Mesenteric fat pad (tissue), 1 donor: ENCODE results near the gene XCR1. TPM values are rescaled to one million over a fixed set of nuclear protein-coding genes. Genes with fewer than 3 reads are reported as not detected.

Experiments used
- DNase-seq: peaks from one replicate; pipeline ENCODE4 v3.0.0-alpha.2; 2020; ENCODE audit warnings: low spot score
- total RNA-seq: library from RNA; stranded (reverse); fragmentation: NEBNext Ultra II Directional; extraction: Animal tissue kit (Norgen Biotek cat#: 25700); gene quantifications from one replicate; pipeline ENCODE4 v1.2.1, GENCODE V29; 2021
- donor health status: DM: yes; HTN: yes; CAD: no.

Gene XCR1
- total RNA-seq, 1 donor from 2014 or later: 0.16 TPM

DNA sequence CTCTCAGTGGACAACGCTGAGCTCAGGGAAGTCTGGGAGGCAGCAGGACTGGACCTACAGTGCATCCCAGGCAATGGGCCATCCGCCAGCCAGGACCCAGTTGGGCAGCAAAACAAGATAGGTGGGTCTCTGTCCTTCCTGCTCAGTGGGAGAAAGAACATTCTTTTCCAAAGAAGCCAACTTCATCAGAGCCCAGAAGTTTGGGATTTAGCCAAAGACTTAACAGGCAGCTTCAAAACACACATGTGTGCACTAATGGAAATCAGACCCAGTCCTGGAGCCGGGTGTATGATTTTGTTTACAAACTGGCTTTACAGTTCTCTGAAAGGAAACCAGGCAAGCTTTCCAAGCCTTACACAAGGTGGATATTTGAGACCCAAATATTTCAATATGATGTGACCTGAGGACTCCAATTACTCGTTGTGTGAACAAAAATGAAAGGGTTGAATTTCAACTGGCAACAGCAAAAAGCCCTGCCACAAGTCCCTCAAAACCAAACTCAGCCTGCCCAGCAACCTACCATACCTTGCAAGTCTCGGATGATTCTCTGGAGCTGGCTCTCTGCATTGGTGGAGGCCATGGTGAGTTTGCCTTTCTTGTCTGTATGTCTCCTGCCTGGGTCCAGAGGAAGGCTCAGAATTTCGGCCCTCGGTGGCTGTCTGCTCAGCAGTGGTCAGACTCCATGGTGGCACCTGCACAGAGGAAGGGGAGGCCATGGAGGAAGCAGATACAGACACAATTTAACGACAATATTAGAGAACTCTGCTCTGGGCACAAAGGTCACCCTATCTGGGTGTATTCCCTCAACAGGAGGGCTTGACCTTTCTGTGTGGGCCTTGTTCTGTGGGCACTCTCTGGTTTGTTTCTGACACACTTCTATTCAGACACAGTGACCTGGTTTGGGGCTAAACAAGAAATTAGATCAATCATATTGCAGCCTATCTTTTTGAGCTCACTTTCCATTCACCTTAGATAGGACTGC is 42.7 kb downstream of the XCR1 start:
- no peak for DNase-seq

GRCh38 chr3:45983770-45984169 is 43.5 kb downstream of the XCR1 start:
- DNase-seq: no peak

- DNase-seq: no peak
Observed at GRCh38 chr3:45981346-45982074, 45.8 kb downstream of the XCR1 start.

- no peak for DNase-seq
Observed at GRCh38 chr3:45980819-45981218, 46.5 kb downstream of the XCR1 start.

DNA sequence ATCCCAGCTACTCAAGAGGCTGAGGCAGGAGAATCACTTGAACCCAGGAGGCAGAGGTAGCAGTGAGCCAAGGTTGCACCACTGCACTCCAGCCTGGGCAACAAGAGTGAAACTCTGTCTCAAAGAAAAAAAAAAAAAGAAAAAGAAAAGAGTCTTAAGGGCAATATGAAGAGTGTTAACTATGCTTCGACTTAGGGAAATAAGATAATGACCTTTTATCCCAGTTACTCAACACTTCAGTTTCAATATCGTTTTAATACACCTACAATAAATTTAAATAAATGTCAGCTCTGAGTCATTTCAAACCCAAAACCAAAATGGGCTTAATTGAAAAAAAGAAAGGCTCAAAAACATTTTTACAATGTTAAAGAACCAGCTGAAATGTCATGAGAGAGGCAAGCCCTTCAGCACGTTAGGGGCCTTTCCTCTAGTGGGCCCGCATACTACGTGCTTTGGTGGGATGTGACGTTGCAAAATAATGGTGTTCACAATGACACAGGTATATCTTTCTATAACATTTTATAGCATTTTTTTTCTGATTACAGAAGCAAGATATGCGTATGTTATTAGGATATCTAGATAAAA is 47.0 kb downstream of the XCR1 start:
- no peak for DNase-seq

DNA sequence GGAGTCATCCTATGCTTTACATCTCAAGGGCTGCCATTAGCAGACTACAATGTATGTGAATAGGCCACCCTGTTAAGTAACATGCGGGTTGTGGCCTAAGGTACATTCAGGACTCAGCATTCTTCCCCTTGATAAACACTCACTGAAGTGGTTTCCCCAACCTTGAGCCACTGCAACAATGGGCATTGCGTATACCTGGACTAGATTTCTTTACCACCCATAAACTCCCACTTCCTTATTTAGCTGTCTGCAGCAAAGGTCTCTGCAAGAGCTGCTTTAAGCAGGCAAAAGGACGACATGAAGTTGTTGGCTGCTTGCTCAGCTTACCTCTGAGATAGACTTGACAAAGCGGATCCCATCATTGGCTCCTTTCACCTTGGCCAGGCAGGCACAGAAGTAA is 47.9 kb downstream of the XCR1 start:
- no peak for DNase-seq

DNA sequence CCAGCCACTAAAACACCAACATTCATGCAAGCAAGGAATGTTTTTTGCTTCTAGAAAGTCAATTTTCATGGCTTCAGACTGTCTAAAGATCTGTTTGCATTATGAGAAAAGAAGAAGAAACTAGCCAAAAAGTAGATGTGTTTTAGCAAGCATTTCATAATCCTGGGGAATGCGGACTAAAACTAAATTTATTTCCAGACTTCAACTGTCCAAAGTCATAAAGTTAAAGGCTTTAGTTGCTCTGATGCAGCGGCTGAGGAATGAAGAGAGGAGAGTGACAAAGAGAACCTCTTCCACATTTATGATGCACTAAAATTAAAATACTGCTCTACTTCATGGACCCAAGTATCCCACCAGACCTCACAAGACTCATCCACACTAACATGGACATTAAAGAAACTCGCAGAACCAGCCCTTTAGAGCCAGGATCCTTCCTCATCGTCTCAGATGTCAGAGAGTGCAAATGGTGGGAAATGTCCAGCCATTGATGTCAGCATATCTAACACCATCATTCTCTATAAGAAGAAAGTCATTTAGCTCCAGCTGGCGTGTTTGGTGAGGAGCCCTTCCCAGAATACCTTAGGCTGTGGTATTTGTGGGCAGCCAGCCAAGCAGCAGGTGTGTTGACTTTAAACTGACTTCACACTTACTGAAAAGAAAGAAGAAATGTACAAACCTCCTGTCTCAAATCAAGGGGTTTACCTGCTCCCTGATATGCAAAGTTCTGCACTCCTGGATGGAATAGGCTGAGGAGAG is 49.1 kb downstream of the XCR1 start:
- no peak for DNase-seq

DNA sequence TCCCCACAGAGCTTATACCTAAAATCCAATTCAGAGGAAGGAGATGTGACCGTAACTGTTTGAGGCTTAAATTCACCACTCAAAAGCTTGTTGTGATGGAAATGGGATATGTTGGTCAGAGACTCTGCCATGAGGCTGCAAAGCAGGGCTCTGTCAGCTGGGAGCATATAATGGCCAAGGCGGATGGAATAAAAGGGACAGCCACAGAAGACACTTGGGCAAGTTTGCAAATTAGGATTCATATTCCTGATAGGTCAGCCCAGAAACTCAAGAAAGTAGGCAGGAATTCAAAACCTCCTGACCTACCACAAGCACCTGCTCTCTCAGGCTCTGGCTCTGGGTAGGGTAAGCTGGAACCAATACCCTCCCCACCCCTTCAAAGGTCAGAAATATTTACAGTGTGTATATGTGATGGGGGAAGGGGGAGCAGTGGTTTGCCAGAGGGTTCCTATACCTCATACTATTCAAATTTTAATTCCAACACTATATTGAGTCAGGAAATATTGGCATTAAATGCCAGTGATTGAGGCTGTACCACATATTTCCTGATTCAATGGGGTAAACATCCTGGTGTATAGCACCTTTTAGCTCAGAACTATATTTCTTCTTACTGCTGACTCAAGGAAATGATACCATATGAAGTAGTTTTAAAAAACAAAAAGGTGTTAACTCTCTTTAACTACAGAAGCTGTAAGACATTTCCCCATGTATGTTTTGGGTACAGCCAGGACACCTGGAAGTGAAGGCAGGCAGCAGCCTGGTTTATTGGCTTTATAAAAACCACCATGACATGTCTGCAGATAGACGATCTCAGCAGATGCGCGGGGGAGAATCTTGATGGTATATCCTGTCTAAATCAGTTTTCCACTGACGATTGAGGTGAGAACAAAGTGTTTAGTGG is 50.8 kb downstream of the XCR1 start:
- no peak for DNase-seq

DNA sequence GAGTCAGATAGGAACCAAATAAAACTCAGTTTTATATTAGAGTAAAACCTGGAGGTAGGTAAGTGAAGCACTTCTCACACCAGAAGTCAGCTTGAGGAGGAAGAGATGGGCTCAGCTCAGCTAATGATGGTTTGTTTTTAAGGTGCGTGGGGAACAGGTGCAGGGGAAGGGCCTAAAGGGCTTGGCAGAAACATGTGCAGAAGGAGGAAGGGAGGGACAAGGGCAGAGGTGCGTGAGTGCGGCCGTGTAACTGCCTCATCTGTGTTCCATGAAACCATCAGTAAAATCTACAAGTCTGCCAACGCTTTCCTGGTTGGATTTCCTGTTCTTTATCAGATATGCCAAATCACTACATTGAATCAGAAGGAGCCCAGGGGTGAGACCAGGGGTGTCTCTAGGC is 51.6 kb downstream of the XCR1 start:
- DNase-seq: no peak

DNA sequence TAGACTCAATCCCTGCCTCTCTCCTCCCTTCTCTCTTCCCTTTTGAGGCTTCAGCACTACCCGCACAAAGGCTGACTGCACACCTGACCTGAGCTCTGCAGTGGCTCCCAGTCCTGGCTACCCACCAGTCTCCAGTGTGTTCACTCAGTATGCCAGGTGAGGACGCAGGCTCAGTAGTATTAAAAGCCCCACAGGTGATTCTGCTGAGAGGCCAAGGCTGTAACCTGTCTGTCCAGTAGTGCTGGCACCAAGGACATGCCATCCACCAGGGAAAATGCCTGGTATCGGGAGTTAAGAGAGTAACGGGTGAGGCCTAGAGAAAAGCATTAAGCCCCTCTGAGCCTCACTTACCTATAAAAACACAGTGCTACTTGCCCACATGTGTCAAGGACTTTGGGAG is 52.6 kb downstream of the XCR1 start:
- DNase-seq: no peak

GRCh38 chr3:45972534-45973402 is 54.5 kb downstream of the XCR1 start:
- DNase-seq: no peak

DNA sequence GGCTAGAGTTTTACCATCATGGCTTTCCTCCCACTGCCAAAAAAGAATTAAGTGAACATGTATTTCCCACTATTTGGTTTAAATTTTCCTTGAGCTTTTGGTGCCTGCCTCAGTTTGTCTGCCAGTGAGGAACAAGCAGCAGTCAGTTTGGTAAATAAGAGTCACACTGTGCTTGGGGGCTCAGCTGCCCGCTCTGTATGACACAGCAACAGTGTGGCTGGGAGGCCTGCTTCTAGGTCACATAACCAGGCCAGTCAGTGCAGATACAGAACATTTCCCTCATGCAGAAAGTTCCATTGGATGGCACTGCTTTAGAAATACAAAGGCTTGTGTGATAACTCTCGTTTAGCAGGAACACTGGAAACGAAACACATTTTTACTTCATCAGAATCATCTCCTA is 57.3 kb downstream of the XCR1 start:
- no peak for DNase-seq

- DNase-seq: no peak
Observed at GRCh38 chr3:45969116-45969515, 58.2 kb downstream of the XCR1 start.

- DNase-seq: no peak
Observed at GRCh38 chr3:45968706-45969105, 58.6 kb downstream of the XCR1 start.

DNA sequence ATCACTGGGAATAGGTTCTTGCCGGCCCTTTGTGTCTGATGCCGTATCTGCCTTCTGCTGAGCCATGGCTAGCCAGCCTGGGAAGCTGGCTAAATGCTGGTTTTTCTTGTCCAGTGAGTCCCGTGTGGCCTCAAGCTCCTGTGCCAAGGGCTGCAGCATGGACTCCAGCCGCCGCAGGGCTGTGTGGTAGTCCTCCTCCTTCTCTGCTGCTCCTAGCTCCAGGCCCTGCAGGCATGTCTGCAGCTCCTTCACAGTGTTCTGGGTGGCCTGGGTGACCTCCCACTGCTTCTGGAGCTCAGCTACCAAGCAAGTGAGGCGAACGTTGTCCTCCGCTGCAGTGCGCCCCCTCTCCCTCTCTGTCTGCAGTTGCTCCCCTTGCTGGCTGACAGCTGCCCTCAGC is 59.1 kb downstream of the XCR1 start:
- DNase-seq: no peak

- DNase-seq: no peak
Observed at GRCh38 chr3:45967724-45968123, 59.6 kb downstream of the XCR1 start.
